Measurements from ENCODE around the gene UAP1.

GRCh38 chr1:162561037-162561615 lies 396 bp upstream of the UAP1 start:
- TF ChIP-seq SMC3 (conservative IDR thresholded peaks at IDR 0.05; ENCODE audit: poor library complexity) (no peak), EZH2 (IDR thresholded peaks at IDR 0.05; ENCODE audit: borderline replicate concordance, insufficient read depth, low read length, poor library complexity, severe bottlenecking) (no peak), EP300 (conservative IDR thresholded peaks at IDR 0.05; ENCODE audit: poor library complexity, severe bottlenecking) (no peak)
- TF ChIP-seq, protein P1, sequence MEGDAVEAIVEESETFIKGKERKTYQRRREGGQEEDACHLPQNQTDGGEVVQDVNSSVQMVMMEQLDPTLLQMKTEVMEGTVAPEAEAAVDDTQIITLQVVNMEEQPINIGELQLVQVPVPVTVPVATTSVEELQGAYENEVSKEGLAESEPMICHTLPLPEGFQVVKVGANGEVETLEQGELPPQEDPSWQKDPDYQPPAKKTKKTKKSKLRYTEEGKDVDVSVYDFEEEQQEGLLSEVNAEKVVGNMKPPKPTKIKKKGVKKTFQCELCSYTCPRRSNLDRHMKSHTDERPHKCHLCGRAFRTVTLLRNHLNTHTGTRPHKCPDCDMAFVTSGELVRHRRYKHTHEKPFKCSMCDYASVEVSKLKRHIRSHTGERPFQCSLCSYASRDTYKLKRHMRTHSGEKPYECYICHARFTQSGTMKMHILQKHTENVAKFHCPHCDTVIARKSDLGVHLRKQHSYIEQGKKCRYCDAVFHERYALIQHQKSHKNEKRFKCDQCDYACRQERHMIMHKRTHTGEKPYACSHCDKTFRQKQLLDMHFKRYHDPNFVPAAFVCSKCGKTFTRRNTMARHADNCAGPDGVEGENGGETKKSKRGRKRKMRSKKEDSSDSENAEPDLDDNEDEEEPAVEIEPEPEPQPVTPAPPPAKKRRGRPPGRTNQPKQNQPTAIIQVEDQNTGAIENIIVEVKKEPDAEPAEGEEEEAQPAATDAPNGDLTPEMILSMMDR (IDR thresholded peaks at IDR 0.05; ENCODE audit: poor library complexity, severe bottlenecking): no peak
